HepG2 (cell line): ENCODE measurements around the gene AIP. TPM values are rescaled to one million over a fixed set of nuclear protein-coding genes. Genes with fewer than 3 reads are reported as not detected.

Experiments
- BRD4 ChIP-seq: sonication (generic); formaldehyde crosslinking; IDR thresholded peaks from 2 replicates; pipeline ENCODE4 v1.4.0; 2020; ENCODE audit warnings: missing genetic modification reagents
- ISX ChIP-seq: sonication (generic); formaldehyde crosslinking; conservative IDR thresholded peaks from 2 replicates; pipeline ENCODE4 v1.5.0; 2020; ENCODE audit warnings: missing genetic modification reagents
- REL ChIP-seq: sonication (generic); formaldehyde crosslinking; conservative IDR thresholded peaks from 2 replicates; pipeline ENCODE4 v1.8.0; 2022; ENCODE audit warnings: mild to moderate bottlenecking, missing genetic modification reagents, moderate library complexity
- RFXAP ChIP-seq: sonication (generic); formaldehyde crosslinking; IDR thresholded peaks from 2 replicates; pipeline ENCODE4 v1.4.0; 2020; ENCODE audit warnings: missing genetic modification reagents, borderline replicate concordance
- ZC3H13 ChIP-seq: sonication (generic); formaldehyde crosslinking; IDR thresholded peaks from 2 replicates; pipeline ENCODE4 v1.8.1; 2023; ENCODE audit warnings: mild to moderate bottlenecking, missing genetic modification reagents, moderate library complexity
- ZNF160 ChIP-seq: sonication (generic); formaldehyde crosslinking; IDR thresholded peaks from 2 replicates; pipeline ENCODE4 v1.8.0; 2022; ENCODE audit warnings: mild to moderate bottlenecking, inconsistent platforms, missing genetic modification reagents
- ZNF232 ChIP-seq: sonication (generic); formaldehyde crosslinking; IDR thresholded peaks from 2 replicates; pipeline ENCODE4 v1.4.0; 2020; ENCODE audit warnings: missing genetic modification reagents, borderline replicate concordance
- ZNF234 ChIP-seq: sonication (generic); formaldehyde crosslinking; conservative IDR thresholded peaks from 2 replicates; pipeline ENCODE4 v1.5.1; 2020; ENCODE audit warnings: mild to moderate bottlenecking, missing genetic modification reagents
- ZNF317 ChIP-seq: sonication (generic); formaldehyde crosslinking; IDR thresholded peaks from 2 replicates; pipeline ENCODE4 v1.5.0; 2020; ENCODE audit warnings: mild to moderate bottlenecking, missing genetic modification reagents
- ZNF431 ChIP-seq: sonication (generic); formaldehyde crosslinking; IDR thresholded peaks from 2 replicates; pipeline ENCODE4 v1.9.0; 2022; ENCODE audit warnings: missing genetic modification reagents, low read depth, mild to moderate bottlenecking, borderline replicate concordance
- ZNF788 ChIP-seq: sonication (generic); formaldehyde crosslinking; IDR thresholded peaks from 2 replicates; pipeline ENCODE4 v1.5.0; 2020; ENCODE audit warnings: mild to moderate bottlenecking, missing genetic modification reagents, borderline replicate concordance
- polyA plus RNA-seq, 8 experiments: library from polyadenylated mRNA; depleted of rRNA in 3 of 8; stranded (reverse) in 7 of 8; unstranded in 1 of 8; fragments of >200 nt; fragmentation: Illumina TruSeq in 4 of 8; extraction: Trizol in 4 of 8; gene quantifications; 2 replicates each; pipeline versions ENCODE4 v1.2.1 to v1.2.3, GENCODE V29; 2011 to 2016; ENCODE audit warnings: low read depth in 4 of 8, missing spikeins in 1 of 8, mixed read lengths in 1 of 8; ENCODE audit not compliant: insufficient read depth in 1 of 8
- total RNA-seq, 5 experiments: library from RNA; depleted of rRNA; stranded (reverse); fragments of >200 nt; fragmentation: Illumina TruSeq; extraction: Trizol; gene quantifications; 2 replicates each; pipeline ENCODE4 v1.2.3, GENCODE V29; 2016; ENCODE audit warnings: low read depth in 1 of 5
- TF ChIP-seq, protein P1 (sequence below): sonication (generic); formaldehyde crosslinking; IDR thresholded peaks from 2 replicates; pipeline ENCODE4 v1.5.0; 2020; ENCODE audit warnings: mild to moderate bottlenecking, missing genetic modification reagents, borderline replicate concordance
- TF ChIP-seq, protein P2 (sequence below): sonication (generic); formaldehyde crosslinking; IDR thresholded peaks from 2 replicates; pipeline ENCODE4 v1.4.0; 2020; ENCODE audit warnings: low read depth, mild to moderate bottlenecking, missing genetic modification reagents
- TF ChIP-seq, protein P3 (sequence below): sonication (generic); formaldehyde crosslinking; IDR thresholded peaks from 2 replicates; pipeline ENCODE4 v1.5.1; 2020; ENCODE audit warnings: missing genetic modification reagents, mild to moderate bottlenecking, borderline replicate concordance
- TF ChIP-seq, protein P4 (sequence below): sonication (generic); formaldehyde crosslinking; IDR thresholded peaks from 2 replicates; pipeline ENCODE4 v1.8.1; 2023; ENCODE audit warnings: mild to moderate bottlenecking, missing genetic modification reagents

The AIP gene
- total and polyA plus RNA-seq, 2 of the 13 experiments (the other 11 are each of a cell fraction or from before 2014, with no cell fraction given): 51.8 to 110 TPM

DNA sequence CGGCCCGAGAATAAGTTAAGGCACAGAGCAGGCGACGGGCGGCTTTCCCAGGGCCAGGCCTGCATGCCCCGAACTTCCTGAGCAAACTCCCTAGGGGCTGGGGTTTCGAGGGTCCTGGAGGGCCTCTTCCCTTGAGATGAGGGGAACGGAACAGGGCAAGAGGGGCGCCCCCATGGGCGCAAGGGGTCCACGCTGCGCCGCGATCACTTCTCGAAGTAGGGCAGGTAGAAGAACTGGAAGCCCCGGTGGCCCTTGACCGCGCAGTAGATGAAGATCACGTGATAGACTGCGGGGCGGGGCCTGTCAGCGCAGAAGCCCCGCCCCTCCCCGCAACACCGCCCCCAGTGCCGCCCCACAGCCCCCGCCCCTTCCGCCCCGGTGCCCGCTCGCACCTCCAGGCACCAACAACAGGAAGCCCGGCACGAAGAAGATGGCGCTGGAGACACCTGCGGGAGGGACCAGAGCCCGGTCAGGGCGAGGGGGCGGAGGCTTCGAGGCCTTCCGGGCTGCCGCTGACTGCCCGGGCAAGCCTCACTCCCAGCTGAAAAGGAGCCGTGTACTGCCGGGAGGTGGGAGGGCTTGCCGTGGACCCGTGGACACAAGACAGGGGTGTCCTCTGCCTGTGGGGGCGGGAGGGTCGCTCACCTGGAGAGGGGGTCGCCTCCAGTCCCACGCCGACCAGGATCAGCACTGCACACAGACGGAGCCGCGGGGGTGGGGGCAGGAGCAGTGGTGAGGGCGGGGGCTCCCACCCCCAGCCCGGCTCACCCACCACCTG lies 18.2 kb upstream of the AIP start (continued):
- TF ChIP-seq, protein P1, sequence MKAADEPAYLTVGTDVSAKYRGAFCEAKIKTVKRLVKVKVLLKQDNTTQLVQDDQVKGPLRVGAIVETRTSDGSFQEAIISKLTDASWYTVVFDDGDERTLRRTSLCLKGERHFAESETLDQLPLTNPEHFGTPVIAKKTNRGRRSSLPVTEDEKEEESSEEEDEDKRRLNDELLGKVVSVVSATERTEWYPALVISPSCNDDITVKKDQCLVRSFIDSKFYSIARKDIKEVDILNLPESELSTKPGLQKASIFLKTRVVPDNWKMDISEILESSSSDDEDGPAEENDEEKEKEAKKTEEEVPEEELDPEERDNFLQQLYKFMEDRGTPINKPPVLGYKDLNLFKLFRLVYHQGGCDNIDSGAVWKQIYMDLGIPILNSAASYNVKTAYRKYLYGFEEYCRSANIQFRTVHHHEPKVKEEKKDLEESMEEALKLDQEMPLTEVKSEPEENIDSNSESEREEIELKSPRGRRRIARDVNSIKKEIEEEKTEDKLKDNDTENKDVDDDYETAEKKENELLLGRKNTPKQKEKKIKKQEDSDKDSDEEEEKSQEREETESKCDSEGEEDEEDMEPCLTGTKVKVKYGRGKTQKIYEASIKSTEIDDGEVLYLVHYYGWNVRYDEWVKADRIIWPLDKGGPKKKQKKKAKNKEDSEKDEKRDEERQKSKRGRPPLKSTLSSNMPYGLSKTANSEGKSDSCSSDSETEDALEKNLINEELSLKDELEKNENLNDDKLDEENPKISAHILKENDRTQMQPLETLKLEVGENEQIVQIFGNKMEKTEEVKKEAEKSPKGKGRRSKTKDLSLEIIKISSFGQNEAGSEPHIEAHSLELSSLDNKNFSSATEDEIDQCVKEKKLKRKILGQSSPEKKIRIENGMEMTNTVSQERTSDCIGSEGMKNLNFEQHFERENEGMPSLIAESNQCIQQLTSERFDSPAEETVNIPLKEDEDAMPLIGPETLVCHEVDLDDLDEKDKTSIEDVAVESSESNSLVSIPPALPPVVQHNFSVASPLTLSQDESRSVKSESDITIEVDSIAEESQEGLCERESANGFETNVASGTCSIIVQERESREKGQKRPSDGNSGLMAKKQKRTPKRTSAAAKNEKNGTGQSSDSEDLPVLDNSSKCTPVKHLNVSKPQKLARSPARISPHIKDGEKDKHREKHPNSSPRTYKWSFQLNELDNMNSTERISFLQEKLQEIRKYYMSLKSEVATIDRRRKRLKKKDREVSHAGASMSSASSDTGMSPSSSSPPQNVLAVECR (CRISPR knock-in tag): peak; percentile 70; the same call in 1 of the 2 replicates
- 0 out of 2 replicates have a peak, but pooled peaks have one; percentile 54 for TF ChIP-seq ZNF234 (CRISPR knock-in tag)
- no peak for TF ChIP-seq ZNF788 (CRISPR knock-in tag)
- 0 out of 2 replicates have a peak, but pooled peaks have one; percentile 39 for TF ChIP-seq ZC3H13 (CRISPR knock-in tag)
- TF ChIP-seq RFXAP (CRISPR knock-in tag): no peak
- TF ChIP-seq REL (CRISPR knock-in tag): peak; percentile 89; the same call in 1 of the 2 replicates
- no peak for TF ChIP-seq ISX (CRISPR knock-in tag)
- TF ChIP-seq ZNF431 (CRISPR knock-in tag): no peak
- TF ChIP-seq, protein P2, sequence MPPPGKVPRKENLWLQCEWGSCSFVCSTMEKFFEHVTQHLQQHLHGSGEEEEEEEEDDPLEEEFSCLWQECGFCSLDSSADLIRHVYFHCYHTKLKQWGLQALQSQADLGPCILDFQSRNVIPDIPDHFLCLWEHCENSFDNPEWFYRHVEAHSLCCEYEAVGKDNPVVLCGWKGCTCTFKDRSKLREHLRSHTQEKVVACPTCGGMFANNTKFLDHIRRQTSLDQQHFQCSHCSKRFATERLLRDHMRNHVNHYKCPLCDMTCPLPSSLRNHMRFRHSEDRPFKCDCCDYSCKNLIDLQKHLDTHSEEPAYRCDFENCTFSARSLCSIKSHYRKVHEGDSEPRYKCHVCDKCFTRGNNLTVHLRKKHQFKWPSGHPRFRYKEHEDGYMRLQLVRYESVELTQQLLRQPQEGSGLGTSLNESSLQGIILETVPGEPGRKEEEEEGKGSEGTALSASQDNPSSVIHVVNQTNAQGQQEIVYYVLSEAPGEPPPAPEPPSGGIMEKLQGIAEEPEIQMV (CRISPR knock-in tag): no peak; the same call in none of the 2 replicates
- TF ChIP-seq BRD4: 0 out of 2 replicates have a peak, but pooled peaks have one; percentile 65
- TF ChIP-seq, protein P3, sequence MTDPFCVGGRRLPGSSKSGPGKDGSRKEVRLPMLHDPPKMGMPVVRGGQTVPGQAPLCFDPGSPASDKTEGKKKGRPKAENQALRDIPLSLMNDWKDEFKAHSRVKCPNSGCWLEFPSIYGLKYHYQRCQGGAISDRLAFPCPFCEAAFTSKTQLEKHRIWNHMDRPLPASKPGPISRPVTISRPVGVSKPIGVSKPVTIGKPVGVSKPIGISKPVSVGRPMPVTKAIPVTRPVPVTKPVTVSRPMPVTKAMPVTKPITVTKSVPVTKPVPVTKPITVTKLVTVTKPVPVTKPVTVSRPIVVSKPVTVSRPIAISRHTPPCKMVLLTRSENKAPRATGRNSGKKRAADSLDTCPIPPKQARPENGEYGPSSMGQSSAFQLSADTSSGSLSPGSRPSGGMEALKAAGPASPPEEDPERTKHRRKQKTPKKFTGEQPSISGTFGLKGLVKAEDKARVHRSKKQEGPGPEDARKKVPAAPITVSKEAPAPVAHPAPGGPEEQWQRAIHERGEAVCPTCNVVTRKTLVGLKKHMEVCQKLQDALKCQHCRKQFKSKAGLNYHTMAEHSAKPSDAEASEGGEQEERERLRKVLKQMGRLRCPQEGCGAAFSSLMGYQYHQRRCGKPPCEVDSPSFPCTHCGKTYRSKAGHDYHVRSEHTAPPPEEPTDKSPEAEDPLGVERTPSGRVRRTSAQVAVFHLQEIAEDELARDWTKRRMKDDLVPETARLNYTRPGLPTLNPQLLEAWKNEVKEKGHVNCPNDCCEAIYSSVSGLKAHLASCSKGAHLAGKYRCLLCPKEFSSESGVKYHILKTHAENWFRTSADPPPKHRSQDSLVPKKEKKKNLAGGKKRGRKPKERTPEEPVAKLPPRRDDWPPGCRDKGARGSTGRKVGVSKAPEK (CRISPR knock-in tag): peak; percentile 75; the same call in 1 of the 2 replicates
- peak; percentile 70; the same call in 1 of the 2 replicates for TF ChIP-seq ZNF317 (CRISPR knock-in tag)
- TF ChIP-seq ZNF160: no peak
- TF ChIP-seq, protein P4, sequence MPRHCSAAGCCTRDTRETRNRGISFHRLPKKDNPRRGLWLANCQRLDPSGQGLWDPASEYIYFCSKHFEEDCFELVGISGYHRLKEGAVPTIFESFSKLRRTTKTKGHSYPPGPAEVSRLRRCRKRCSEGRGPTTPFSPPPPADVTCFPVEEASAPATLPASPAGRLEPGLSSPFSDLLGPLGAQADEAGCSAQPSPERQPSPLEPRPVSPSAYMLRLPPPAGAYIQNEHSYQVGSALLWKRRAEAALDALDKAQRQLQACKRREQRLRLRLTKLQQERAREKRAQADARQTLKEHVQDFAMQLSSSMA (CRISPR knock-in tag): no peak
- peak; percentile 39; the same call in 1 of the 2 replicates for TF ChIP-seq ZNF232 (CRISPR knock-in tag)
